ENCODE measurements around the gene AP5B1.
A peak's percentile ranks its signal among the peaks of the same experiment; 100 is the strongest.
"Not testable (repeated sequence)": the region's sequence is repeated elsewhere in the genome, so short reads cannot be mapped to it uniquely, and the experiment has no call there.

AP5B1 gene

DNA sequence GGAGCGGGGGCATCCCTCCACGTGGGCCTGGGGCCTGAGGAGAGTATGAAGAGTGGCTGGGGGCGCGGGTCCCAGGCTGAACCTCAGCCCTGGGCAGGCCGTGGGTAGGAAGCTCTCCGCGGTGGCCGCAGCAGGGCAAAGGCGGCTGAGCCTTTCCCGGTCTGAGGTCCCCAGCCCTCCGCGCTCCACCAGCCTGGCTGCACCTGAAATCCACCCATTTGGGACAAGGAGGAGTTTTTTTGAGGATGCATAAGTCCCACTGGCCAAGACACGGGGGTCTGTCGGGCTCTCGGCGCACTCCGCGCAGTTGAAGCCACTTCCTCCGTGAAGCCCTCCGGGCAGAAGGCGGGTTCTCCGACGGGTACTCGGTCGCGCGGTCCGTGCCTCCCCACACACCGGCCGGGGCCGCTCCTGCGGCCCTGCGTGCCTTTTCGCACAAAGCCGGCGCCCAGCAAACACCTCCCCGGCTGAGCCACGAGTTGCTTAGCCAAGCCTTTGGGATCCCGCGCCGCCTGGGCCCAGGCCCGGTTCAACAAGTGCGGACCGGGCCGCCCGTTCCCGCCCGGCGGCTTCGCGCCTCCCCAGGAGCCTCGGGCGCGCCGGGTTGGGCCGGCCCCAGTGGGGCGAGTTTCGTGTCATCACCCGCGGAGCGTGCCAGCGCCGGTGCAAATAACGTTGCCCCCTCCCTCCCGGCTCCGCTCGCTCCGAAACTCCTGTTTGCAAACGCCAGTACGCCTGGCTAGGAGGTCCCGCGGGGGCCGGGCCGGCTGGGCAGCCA is 5.4 kb upstream of the AP5B1 start:
- DNase-seq (ENCODE audit: low read depth), result no peak

DNA sequence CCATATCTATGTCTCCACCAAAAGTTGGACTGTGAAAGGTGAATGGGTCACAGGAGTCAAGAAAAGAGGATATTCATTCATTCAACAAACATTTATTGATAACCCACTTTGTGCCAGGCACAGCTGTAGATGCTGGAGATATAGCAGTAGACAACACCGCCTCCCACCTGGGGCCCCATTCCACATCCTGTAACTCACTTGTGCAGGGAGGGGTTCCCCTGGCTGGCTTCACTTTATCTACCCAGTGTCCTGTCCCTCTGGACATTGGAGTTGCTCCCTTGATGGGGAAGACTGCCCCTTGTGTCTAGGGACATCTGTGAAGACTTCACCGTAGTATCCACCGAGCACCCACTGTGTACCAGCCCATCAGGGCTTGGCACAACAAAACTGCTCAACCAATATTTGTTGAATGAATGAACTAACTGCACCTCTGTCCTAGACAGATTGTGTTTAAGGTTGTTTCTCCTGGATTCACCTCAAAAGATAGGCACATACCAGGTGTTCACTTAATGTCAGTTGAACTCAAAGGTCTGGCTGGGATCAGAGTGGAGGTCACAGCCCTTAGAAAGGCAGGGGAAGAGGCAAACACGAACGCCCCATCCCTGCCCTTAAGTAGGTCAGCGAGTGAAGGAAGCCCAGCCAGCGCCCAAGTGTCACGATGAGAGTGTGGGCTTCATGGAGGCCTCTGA is 4.7 kb upstream of the AP5B1 start:
- no peak for DNase-seq (ENCODE audit: low read depth)

DNA sequence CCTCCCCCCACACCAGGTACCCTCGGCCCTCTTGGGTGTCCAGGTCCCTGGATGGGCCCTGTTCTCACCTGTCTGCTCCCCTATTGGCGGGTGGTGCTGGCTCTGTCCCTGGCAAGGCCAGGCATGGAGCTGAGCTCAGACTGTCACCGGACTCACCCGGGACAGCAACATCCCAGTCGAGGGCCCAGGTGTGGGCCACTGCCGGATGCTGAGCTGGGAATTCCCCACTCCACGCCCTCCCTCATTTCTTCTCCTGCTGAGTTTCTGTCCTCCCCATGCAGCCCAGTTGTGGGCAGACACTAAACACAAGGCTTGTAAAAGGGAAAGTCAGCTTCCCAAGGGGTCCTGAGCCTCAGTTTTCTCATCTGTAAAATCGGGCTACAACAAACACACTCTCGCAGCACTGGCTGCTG is 2.0 kb upstream of the AP5B1 start:
- no peak for DNase-seq (ENCODE audit: low read depth)

DNA sequence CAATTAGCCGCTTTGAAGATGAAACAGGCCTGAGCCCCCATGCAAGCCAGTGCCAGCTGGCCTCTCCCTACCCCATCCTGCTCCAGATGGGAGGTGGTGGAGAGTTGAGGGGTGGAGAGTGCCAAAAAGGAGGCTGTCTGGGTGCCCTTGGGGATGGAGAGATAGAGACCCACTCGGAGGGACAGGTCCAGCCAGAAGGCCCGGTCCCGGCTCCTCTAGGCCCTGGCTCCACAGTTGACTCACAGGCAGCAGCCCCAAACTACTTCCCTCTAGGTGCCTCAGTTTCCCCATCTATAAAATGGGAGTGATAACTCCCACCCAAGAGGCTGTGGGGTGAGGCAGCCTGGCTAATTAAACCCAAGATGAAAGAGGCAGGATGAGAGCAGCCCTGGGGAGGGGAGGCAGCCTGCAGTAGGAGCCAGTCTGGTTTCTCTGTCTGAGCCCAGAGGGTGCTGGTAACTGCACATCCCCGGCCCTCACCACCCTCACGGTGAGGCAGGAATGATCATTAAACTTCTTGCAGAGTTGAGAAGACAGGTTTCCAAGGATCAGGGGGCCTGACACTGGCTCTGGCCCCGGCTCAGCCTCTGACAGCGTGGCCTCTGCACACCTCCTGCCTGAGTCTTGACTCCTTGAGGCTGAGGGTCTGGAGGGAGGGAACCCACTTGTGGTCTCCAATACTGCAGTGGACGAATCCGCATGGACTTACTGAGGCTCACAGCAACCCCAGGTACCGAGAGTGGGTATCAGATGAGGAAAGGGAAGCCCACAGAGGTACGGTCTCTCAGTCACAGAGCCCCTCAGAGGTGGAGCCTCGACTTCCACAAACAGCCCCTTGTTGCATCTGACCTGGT is 1.4 kb upstream of the AP5B1 start:
- DNase-seq (ENCODE audit: low read depth), result no peak

DNA sequence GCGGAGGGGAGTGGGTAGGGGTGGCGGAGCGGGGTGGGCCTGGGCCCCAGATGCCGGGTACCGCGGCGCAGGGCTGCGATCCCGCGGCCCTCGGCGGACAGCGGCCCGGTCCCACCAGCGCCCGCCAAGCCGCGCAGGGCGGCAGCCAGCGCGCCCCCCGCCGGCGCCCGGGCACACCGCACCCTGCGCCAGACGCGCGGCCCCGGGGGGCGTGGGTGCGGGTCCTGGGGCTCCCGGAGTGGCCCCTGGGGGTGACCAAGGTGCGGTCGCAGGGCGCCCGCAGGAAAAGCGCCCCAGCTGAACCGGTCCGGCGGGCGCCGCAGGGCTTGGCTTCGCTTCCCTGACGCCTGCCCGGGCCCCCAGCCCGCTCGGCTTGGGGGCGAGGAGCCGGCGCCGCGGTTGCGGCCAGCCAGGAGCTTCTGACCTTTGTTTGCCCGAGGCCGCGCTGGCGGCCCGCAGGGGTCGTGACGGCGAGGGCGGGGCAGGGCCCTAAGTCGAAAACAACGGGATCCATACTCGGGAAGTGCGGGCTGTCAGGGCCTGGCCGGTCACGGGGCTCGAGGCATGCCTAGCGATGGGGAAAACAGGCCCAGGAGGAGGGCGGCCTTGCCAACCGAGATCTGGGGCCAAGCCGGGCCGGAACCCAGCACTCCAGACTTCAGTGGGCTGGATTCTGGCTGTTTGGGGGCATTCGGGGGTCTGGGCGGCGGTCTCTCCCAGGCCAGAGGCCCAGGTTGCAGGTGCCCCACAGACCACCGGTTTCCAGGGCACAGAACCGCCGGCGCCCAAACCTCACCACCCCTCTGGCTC is 581 bp upstream of the AP5B1 start:
- DNase-seq (ENCODE audit: low read depth), result no peak

DNA sequence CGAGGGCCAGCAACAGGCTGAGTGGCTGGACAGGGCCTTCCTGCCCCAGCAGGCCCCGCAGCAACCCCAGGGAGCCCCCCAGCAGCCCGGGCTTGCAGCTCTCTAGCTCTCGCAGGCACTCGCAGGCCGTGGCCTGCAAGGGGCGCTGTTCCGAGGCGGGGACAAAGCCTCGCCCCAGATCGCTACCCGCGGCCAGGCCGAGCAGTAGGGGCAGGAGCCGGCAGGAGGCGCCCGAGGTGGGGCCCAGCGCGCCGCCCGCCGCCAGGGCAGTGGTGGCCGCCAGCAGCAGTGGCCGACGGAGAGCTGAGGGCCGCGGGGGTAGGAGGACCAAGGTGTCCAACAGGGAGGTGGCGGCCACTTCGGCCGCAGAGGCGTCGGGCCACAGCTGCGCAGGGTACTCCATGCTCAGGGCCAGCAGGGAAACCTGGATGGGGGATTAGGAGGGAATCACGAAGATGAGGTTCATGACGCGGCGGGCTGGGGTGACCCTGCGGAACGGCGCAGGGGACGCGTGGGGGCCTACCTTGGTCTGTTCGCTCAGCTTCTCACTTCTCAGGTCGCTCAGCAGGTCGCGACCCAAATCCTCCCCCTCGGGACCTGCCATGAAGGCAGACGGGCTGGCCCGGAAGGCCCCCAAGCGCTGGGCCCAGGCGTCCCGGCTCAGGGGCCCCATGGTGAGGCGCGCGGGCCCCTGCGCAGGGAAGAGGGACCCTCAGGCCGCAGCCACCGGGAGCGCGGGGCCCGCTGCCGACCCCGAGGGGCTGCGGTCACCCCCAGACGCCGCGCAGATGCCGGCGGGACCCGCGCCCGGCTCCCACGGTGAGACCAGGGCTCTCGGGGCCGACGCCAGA is 632 bp downstream of the AP5B1 start:
- DNase-seq (ENCODE audit: low read depth), result peak; percentile 88

DNA sequence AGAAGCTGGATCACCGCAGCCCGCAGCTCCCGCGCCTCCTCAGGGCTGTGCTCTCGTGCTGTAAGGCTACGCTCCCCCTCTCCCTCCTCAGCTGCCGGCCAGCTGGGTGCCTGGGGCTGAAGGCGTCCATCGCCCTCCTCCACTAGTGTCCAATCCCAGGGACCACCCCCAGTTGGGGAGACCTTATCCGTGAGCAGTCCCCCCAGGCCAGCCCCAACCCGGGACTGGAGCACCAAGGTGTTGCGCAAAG is 1.2 kb downstream of the AP5B1 start:
- no peak for DNase-seq (ENCODE audit: low read depth)

DNA sequence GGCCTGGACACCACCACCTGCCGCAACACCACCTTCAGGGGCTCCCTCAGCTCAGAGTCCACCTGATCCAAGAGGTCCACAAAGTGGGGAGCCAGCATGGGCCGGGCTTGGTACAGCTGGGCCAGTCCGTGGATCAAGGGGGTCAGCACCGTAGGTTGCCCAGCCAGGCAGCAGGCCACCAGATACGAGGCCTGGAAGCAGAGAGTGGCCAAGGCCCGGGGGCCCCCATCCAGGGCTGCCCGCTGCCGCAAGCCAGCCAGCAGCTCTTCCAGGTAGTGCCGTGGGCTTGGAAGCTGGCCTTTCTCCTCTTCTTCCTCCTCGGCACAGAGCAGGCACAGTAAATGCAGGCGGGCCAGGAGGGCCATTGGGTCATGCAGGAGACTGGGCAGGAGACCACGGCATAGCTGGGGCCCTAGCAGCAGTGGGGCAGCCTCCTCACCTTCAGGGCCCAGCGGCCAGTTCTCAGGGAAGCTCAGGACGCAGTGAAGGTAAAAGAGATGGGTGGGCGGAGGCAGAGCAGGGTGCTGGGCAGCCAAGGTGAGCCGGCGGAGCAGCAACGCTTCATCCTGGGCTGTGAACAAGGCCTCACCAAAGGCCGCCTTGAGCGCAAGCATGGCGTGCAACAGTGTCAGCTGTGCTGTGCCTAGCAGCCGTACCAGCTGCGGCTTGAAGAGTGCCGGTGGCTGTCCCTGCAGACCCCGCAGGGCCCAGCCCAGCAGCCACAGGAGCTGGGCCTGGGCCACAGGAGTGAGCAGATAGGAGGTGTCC is 1.7 kb downstream of the AP5B1 start:
- DNase-seq (ENCODE audit: low read depth), result no peak

DNA sequence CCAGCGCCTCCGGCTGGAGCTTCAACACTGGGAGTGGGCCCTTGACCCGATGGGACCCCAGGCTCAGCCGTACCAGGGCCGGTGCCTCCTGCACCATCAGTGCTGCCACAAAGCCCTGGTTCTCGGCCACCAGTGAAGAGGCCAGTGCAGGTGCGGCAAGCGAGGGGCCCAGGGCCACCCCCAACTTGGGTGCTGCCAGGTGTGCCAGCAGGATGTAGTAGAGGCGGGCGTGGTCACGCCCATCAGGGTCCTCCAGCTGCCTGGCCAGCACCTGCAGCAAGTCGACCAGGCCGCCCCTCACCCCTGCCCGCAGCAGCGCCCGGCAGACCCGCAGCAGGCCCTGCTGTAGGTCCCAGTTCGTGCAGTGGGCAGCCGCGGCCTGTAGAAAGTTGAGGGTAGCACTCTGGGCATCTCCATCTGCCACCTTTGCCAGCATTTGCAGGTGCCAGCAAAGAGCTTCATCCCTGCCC is 2.3 kb downstream of the AP5B1 start:
- no peak for DNase-seq (ENCODE audit: low read depth)

DNA sequence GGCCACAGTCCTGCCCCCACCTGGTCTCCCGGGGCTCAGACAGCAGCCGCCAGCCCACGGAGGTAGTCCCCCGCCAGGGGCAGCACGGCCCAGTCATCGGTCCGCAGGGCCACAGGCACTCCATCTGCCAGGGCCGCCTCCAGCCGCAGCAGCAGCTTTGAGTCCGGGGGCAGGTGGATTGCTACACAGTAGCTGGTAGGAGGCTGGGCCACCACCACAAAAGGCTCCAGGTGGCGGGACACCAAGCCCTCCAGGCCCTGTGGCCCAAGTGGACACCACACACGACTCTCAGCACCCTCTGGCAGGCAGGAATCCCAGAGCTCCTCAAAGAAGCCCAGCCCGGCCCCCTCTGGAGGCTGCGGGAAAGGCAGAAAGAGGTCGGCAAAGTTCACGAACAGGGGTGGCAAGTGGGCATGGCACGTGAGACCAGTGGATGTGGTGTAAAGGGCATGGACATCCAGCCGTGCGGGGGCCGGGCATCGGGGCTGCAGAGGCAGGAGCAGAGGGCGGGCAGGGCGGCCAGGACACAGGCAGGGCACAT is 2.9 kb downstream of the AP5B1 start:
- DNase-seq (ENCODE audit: low read depth), result no peak

DNA sequence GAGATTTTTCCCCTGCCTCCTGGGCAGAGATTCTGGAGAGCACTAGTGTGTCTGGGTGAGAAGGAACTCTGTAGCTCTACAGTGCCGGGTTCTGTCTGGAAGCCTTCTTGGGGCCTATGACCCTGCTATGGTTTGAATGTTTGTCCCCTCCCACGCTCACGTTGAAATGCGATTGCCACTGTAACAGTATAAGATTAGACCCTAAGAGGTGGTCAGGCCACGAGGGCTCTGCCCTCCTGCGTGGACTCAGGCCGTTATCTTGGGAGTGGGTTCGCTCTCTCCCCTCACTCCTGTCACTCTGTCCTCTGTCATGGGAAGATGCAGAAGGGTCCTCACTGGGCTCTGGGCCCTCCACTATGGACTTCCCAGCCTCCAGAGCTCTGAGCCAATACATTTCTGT is 3.5 kb downstream of the AP5B1 start:
- no peak for DNase-seq (ENCODE audit: low read depth)

DNA sequence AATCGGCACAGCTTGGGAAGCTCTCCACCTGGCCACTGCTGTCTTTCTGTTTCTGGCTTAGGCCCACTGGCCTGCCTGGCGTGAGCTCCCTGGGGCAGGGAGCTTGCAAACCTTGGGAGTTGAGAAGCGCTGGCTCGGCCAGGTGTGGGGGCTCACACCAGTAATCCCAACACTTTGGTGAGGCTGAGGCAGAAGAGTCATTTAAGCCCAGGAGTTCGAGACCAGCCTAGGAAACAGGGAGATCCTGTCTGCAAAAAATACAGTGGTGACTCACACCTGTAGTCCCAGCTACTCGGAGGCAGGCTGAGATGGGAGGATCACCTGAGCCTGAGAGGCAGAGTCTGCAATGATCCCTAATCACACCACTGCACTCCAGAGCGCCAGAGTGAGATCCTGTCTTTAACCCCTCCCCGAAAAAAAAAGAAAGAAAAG is 4.0 kb downstream of the AP5B1 start:
- no peak for DNase-seq (ENCODE audit: low read depth)

DNA sequence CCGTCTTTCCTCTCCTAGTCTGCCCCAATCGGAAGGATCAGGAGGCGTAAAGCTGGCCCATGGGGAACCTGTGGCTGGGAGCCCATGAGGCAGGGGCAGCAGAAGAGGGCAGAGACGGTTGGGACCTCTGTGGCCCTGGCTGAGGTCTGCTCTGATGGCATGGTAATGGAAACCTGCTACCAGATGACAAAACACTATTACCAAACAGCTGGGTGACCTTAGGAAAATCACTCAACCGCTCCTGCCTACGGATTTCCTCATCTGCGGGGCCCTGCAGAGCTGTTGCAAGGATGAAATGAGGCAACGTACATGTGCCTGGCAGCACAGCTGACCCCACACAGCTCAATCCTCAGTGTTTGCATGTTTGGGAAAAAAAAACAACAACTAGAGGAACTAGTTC is 4.6 kb downstream of the AP5B1 start:
- no peak for DNase-seq (ENCODE audit: low read depth)

DNA sequence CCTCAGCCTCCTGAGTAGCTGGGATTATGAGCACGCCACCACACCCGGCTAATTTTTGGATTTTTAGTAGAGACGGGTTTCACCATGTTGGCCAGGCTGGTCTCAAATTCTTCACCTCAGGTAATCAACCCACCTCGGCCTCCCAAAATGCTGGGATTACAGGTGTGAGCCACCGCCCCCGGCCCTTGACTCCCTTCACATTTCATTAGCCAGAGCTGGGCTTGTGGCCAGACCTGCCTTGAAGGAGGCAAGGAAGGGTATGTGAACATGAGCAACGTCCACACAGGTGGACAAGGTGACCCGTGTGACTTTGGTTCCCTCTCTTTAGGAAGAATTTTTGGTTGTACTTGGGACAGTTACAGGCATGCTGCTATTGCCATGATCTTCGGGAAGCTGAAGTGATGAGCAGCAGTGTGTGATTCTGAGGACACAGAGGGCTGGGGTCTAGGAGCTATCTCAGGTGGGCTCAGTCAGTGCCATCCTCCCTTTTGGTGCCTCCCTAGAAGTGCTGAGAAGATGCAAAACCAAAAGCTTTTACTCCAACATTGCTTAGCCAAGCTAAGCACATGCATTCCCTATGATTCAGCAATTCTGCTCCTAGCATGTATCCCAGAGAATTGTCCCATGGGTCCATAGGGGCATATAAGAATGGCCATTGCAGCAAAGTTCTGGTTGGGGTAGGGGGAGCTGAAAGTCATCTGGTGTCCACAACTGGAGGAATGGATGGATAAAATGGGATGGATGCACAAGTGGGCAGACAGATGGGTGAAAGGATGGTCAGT is 6.1 kb downstream of the AP5B1 start:
- no peak for DNase-seq (ENCODE audit: low read depth)

DNA sequence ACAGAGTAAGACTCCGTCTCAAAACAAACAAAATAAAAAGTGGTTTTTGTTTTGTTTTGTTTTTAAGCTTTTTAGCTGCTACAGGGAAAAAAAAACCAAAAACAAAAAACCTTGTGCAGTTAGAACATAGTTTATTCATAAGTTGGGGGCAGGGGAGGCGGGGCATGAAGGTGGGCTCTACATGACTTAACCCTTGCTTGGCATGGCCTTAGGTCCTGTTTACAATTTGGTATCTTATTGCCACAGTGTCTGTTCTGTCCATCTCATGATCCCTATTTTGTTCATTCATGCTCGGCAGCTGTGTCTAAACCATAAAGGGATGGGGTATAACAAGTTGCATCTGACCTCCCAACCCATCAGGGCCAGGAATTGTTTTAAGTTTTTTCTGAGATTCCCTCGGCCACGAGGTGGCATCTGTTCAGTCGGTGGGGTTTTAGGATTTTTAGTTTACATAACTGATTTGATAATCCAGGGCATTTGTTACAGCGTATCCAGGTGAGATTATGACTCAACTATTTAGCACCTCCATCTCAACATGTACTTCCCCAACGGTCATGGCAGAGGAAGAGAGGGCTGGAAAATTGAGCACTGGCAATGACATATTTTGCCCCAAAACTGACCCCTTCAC is 6.9 kb downstream of the AP5B1 start:
- no peak for DNase-seq (ENCODE audit: low read depth)

DNA sequence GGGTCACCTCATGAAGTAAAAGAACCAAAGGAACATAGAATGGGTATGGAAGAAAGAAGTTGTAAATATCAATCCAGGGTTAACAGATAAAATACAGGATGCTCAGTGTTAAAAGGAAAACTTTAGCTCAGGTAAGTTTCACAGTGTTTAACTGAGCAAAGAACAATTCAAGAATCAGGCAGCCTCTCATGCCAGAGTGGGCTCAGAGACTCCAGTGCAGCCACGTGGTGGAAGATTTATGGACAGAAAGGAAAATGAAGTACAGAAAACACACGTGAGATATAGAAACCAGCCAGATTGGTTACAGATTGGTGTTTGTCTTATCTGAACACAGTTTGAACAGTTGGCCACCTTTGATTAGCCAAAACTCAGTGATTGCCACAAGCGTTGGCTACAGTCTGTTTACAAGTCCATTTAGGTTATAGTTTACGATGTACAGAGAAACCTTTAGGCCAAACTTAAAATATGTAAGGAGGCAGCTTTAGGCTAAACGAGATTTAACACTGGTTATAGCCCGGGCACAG is 9.1 kb downstream of the AP5B1 start:
- no peak for DNase-seq (ENCODE audit: low read depth)

DNA sequence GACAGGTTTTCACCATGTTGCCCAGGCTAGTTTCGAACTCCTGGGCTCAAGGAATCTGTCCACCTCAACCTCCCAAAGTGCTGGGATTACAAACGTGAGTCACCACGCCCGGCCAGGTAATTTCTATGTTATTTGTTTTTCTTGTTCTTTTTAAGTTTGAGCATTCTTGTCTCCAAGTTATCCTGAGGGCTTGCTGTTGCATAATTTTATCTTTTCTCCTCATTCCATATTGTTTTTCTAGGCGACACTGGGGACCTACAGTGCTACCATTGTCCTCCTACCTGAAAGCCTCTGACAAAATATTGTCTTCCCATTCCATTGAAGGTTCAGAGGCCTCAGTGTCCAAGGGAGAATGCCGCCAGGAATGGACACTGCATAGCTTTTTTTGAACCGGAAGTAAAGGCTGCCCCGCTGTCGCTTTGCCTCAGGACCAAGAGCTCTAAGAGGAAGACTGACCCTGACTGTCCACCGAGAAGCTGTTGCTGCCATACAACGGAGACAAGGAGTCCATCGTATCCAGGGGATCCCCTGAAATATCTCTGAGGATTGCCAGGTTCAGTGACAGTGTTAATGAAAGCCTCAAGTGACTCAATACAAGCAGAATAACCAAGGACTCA is 9.7 kb downstream of the AP5B1 start:
- DNase-seq (ENCODE audit: low read depth), result no peak

DNA sequence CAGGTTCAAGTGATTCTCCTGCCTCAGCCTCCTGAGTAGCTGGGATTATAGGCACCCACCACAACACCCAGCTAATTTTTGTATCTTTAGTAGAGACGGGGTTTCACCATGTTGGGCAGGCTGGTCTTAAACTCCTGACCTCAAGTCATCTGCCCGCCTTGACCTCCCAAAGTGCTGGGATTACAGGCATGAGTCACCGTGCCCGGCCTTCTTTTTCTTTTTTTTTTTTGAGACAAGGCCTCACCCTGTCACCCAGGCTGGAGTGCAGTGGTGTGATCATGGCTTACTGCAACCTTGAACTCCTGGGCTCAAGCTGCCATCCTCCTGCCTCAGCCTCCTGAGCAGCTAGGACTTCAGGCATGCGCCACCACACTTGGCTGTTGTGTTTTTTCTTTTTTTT is 13.0 kb downstream of the AP5B1 start:
- not testable (repeated sequence) for DNase-seq (ENCODE audit: low read depth)

All from activated T-cell treated with anti-CD3 and anti-CD28 coated beads for 48 hours (primary cell).